SJSA1 (cell line): Measurements from ENCODE around the gene ZNF732. TPM values are rescaled to one million over a fixed set of nuclear protein-coding genes. Genes with fewer than 3 reads are reported as not detected.
"Not testable (repeated sequence)": the region's sequence is repeated elsewhere in the genome, so short reads cannot be mapped to it uniquely, and the experiment has no call there.

Source experiments
- DNase-seq, 2 experiments: peaks; one replicate each; pipeline ENCODE4 v3.0.0-alpha.2; 2015 to 2020; ENCODE audit warnings: low spot score in 2 of 2, low read depth in 1 of 2
- H3K27ac ChIP-seq: fragments of 250-450 bp; sonication (Bioruptor Pico); 2 replicates; pipeline ENCODE4 v1.5.1; 2020; ENCODE audit warnings: mild to moderate bottlenecking, moderate library complexity
- H3K27me3 ChIP-seq: fragments of 250-450 bp; sonication (Bioruptor Pico); replicated peaks from 2 replicates; pipeline ENCODE4 v1.5.1; 2020; ENCODE audit warnings: mild to moderate bottlenecking, moderate library complexity
- H3K36me3 ChIP-seq: fragments of 250-450 bp; sonication (Bioruptor Pico); 2 replicates; pipeline ENCODE4 v1.5.1; 2020; ENCODE audit warnings: mild to moderate bottlenecking
- H3K4me1 ChIP-seq: fragments of 250-450 bp; sonication (Bioruptor Pico); replicated peaks from 2 replicates; pipeline ENCODE4 v1.6.1; 2021; ENCODE audit warnings: mild to moderate bottlenecking
- H3K4me3 ChIP-seq: fragments of 250-450 bp; sonication (Bioruptor Pico); 2 replicates; pipeline ENCODE4 v1.5.1; 2020; ENCODE audit warnings: mild to moderate bottlenecking
- H3K9me3 ChIP-seq: fragments of 250-450 bp; sonication (Bioruptor Pico); replicated peaks from 2 replicates; pipeline ENCODE4 v1.5.1; 2020; ENCODE audit warnings: mild to moderate bottlenecking
- total RNA-seq: library from RNA; depleted of rRNA; stranded (reverse); fragments of >200 nt; shearing (Covaris generic); gene quantifications from 2 replicates; pipeline ENCODE4 v1.2.3, GENCODE V29; 2014

ZNF732 gene
- total RNA-seq, 1 experiment from 2014 or later, result not detected

GRCh38 chr4:302381-302780 is 2.9 kb downstream of the ZNF732 start:
- Histone ChIP-seq H3K27ac (no peak overlapping the region), H3K4me3 (no peak overlapping the region), H3K9me3 (no peaks in the 10 kb centered on the region), H3K4me1 (no peaks in the 10 kb centered on the region), H3K36me3 (no peaks in the 10 kb centered on the region), H3K27me3 (no peaks in the 10 kb centered on the region)
- no peak for DNase-seq

- Histone ChIP-seq H3K9me3 (no peaks in the 10 kb centered on the region), H3K36me3 (no peaks in the 10 kb centered on the region), H3K4me3 (no peak overlapping the region), H3K27me3 (no peaks in the 10 kb centered on the region), H3K27ac (no peak overlapping the region), H3K4me1 (no peaks in the 10 kb centered on the region)
- DNase-seq, result no peak
Observed at GRCh38 chr4:294732-295131, 10.5 kb downstream of the ZNF732 start.

- Histone ChIP-seq H3K36me3 (no peaks in the 10 kb centered on the region), H3K4me1 (no peaks in the 10 kb centered on the region), H3K27ac (no peak overlapping the region), H3K27me3 (no peaks in the 10 kb centered on the region), H3K4me3 (no peak overlapping the region), H3K9me3 (no peaks in the 10 kb centered on the region)
- no peak for DNase-seq
Observed at GRCh38 chr4:288891-289290, 16.4 kb downstream of the ZNF732 start.

- Histone ChIP-seq H3K36me3 (no peaks in the 10 kb centered on the region), H3K27me3 (no peaks in the 10 kb centered on the region), H3K9me3 (no peaks in the 10 kb centered on the region), H3K4me1 (no peaks in the 10 kb centered on the region), H3K27ac (no peak overlapping the region), H3K4me3 (no peak overlapping the region)
- DNase-seq, result no peak
Observed at GRCh38 chr4:273309-274017, 31.8 kb downstream of the ZNF732 start.

GRCh38 chr4:271492-272103 is 33.7 kb downstream of the ZNF732 start:
- DNase-seq, result no peak
- H3K27ac ChIP-seq, result no peak overlapping the region

GRCh38 chr4:259240-259639 is 46.0 kb downstream of the ZNF732 start:
- H3K27me3 ChIP-seq, H3K9me3 ChIP-seq, H3K36me3 ChIP-seq, H3K4me1 ChIP-seq, H3K4me3 ChIP-seq, DNase-seq, H3K27ac ChIP-seq: not testable (repeated sequence)

More at GRCh38 chr4:271492-272103, 33.7 kb downstream of the ZNF732 start:
- H3K36me3 ChIP-seq, result no peaks in the 10 kb centered on the region
- H3K9me3 ChIP-seq, result no peaks in the 10 kb centered on the region
- no peak overlapping the region for H3K4me3 ChIP-seq
- H3K4me1 ChIP-seq, result no peaks in the 10 kb centered on the region
- H3K27me3 ChIP-seq, result no peaks in the 10 kb centered on the region

- Histone ChIP-seq H3K27me3 (no peaks in the 10 kb centered on the region), H3K4me1 (no peaks in the 10 kb centered on the region), H3K36me3 (no peaks in the 10 kb centered on the region), H3K4me3 (no peak overlapping the region), H3K27ac (no peak overlapping the region), H3K9me3 (no peaks in the 10 kb centered on the region)
- DNase-seq, result no peak
Observed at GRCh38 chr4:256492-256891, 48.8 kb downstream of the ZNF732 start.

GRCh38 chr4:253936-254756 is 51.1 kb downstream of the ZNF732 start:
- H3K36me3 ChIP-seq, result no peaks in the 10 kb centered on the region
- H3K9me3 ChIP-seq, result no peaks in the 10 kb centered on the region
- no peaks in the 10 kb centered on the region for H3K27me3 ChIP-seq
- no peak overlapping the region for H3K4me3 ChIP-seq
- no peak for DNase-seq
- no peak overlapping the region for H3K27ac ChIP-seq
- no peaks in the 10 kb centered on the region for H3K4me1 ChIP-seq

- no peak overlapping the region for H3K27ac ChIP-seq
- no peak overlapping the region for H3K4me3 ChIP-seq
- no peaks in the 10 kb centered on the region for H3K9me3 ChIP-seq
- no peaks in the 10 kb centered on the region for H3K27me3 ChIP-seq
- no peaks in the 10 kb centered on the region for H3K4me1 ChIP-seq
- no peak for DNase-seq
- no peaks in the 10 kb centered on the region for H3K36me3 ChIP-seq
Observed at GRCh38 chr4:252065-252601, 53.1 kb downstream of the ZNF732 start.

GRCh38 chr4:244471-244870 is 60.8 kb downstream of the ZNF732 start:
- H3K4me1 ChIP-seq, result no peaks in the 10 kb centered on the region
- H3K27me3 ChIP-seq, result no peaks in the 10 kb centered on the region
- H3K36me3 ChIP-seq, result no peaks in the 10 kb centered on the region
- H3K27ac ChIP-seq, result no peak overlapping the region
- H3K4me3 ChIP-seq, result no peak overlapping the region
- H3K9me3 ChIP-seq, result no peaks in the 10 kb centered on the region
- DNase-seq, result no peak

GRCh38 chr4:243426-243825 is 61.8 kb downstream of the ZNF732 start:
- DNase-seq, result no peak
- Histone ChIP-seq H3K4me3 (no peak overlapping the region), H3K36me3 (no peaks in the 10 kb centered on the region), H3K27me3 (no peaks in the 10 kb centered on the region), H3K9me3 (no peaks in the 10 kb centered on the region), H3K27ac (no peak overlapping the region), H3K4me1 (no peaks in the 10 kb centered on the region)

GRCh38 chr4:242121-242848 is 63.0 kb downstream of the ZNF732 start:
- no peaks in the 10 kb centered on the region for H3K27me3 ChIP-seq
- H3K9me3 ChIP-seq, result no peaks in the 10 kb centered on the region
- no peaks in the 10 kb centered on the region for H3K36me3 ChIP-seq
- no peaks in the 10 kb centered on the region for H3K4me1 ChIP-seq
- no peak for DNase-seq
- no peak overlapping the region for H3K27ac ChIP-seq
- H3K4me3 ChIP-seq, result no peak overlapping the region

GRCh38 chr4:241411-241810 is 63.9 kb downstream of the ZNF732 start:
- not testable (repeated sequence) for H3K27me3 ChIP-seq, H3K9me3 ChIP-seq, H3K4me1 ChIP-seq, H3K4me3 ChIP-seq, H3K27ac ChIP-seq, DNase-seq, H3K36me3 ChIP-seq
